HG03558 (cell line): Measurements from ENCODE around the gene EHBP1.

Experiments used
- ATAC-seq: cut with Tn5 transposase; IDR thresholded peaks from one replicate; pipeline ENCODE4 v1.9.1; 2021; ENCODE audit warnings: moderate number of reproducible peaks; ENCODE audit not compliant: unreplicated experiment; ENCODE audit errors: extremely low read depth

The EHBP1 gene

DNA sequence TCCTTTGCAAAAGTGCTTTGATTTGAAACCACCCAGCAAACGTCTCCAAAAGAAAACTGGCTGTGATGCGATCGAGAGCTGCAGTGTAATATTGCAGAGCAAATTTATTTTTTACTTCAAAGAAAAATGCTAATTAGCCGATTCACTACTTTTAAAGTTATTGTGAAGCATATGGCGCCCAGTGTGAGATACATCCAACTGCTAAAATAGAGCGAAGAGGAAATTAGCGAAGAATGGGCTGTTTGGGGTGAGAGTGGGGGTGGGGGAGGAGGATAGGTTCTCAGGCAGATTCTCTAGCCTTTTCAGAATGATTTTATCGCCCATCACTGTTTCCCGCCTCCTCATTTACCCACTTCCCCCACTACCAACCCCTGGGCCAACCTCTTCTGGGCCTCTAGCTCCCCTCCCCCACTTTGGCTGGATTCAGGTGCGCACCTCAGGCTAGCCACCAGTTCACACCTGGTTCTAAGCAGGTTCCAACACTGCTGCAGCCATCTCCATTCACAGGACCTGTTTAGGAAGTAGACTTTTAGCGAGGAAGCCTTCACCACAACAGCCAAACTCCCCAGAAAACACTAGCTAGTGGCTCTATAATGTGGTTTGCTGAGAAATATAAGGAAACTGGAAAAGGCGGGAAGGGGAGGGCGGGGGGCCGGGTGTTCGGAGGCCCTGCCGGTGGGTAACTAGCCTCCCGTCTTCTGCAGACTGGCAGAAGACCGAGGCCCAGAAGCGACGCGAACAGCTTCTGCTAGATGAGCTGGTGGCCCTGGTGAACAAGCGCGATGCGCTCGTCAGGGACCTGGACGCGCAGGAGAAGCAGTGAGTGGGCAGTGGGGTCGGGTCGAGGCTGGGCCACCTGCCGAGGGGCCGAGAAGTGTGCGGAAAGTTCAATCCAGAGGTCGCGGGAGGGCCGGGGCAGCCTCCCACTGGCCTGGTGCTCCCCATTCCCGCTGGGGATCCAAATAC lies 339.1 kb downstream of the EHBP1 start:
- no peak for ATAC-seq

DNA sequence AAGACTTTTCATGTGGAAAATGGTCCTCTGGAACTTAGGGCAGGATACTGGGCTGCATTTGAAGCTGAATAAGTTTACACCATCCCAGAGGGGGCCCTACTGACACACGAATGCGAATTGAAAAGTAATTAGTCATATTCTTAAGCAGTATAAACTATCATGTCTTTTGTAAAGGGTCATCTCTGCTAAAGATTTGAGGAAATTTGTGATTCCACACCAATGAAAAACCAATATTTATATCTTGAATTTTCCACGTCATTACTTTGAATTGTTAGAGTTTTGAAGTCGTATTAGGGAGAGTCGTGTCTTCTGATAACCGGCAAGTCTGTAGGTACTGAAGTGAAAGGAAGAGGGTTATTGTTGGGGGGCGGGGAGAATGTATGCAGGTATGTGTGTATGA lies 341.0 kb downstream of the EHBP1 start:
- ATAC-seq, result no peak

DNA sequence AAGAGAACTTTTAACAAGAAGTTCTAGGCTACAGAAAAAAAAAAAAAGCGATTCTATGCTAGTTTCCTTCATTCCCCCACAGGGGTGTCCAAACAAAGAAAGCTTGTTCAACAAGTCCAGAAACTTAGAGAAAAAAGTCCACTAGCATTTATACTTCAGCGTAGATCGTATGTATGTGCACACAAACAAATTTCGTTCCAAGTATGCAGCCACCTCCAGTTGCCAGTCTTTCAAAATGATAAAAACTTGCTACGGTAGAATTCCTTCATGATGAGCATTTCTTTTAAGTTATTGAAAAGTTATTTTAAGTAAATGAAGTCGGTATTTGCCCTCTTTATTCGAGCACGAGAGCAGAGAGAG lies 341.4 kb downstream of the EHBP1 start:
- ATAC-seq, result no peak

DNA sequence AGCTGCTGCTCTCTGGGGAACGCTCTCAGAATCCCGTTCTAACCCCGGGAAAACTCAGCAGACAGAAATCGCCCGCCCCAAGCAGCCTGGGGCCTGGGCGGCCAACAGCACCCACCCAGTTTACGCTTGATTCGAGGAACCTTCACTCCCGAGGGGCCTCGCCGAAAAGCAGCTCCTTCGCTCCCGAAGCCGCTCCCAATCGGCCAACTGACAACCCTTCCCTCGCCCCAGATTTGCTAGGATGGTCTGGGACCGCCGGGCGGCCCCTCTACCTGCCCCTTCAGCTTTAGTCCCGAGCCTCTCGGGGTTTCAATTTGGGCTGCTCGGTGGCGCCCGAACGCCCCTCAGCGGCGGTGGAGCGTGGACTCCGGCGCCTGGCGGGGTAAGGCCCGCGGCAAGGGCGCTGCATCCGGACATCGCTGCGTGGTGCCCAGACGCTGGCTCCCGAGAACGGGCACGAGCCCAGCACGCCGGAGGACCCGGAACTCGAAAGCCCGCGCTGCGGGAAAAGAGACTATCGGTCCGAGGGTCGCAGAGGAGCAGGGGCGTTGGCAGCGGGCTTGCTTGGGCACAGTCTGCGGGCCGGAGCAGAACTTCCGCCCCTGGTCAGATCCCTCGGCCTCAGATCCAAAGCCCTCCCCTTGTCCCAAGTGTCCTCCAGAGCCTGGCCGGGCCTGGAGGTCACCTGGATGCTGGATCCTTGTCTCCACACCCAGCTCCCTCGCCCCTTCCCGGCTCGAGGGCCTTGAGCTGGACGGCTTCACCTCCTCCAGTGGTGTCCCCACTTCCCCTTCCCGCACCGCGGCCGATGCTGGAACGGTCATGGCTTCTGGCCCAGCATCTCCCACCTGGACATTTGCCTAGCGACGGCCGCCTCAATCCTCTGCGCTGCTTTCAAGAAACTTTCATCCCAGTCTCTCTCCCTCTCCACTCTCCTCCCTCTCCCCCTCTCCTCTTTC lies 342.1 kb downstream of the EHBP1 start:
- ATAC-seq, result no peak

- ATAC-seq, result no peak
These were observed 343.1 kb downstream of the EHBP1 start for GRCh38 chr2:63048367-63049171.

- ATAC-seq, result no peak
These were observed 343.9 kb downstream of the EHBP1 start for GRCh38 chr2:63049211-63049969.

GRCh38 chr2:63049970-63050333 lies 344.4 kb downstream of the EHBP1 start:
- ATAC-seq, result no peak

DNA sequence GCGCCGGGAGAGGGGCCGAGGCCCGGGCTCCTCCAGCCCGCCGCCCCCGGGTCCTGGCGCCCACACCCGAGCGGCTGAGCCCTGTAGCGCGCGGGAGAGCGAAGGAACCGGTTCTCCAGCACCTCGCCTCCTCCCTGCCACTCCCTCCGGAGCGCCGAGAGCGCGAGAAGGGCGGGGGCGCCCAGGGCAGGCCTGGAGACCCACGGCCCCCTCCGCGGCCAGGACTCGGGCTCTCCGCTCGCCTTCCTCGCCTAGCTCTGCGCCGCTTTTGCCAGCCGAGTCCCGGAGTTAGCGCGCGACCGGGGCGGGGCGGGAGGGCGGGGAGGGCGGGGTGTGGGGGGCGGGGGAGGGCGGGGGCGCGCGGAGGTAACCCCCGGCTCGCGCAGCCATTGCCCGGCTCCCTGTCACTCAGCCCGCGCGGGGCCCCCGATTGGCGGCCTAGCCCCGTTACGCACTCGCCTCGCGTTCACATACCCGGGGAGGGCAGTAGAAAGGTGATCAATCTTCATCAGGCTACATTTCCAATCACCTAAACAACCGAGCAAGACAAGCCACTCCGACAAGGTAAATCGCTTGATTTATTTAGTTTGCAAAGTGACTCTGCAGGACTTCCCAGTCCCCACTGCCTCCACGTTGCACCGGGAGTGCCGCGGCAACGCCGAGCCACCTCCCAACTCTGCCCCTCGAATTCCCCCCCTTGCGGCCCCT lies 345.0 kb downstream of the EHBP1 start, which contains the start of gene OTX1:
Gene OTX1 (plus strand): TSS at position 497 of the 708 bp plus-strand sequence. CDS start 2,161 bp downstream, outside the sequence.
- ATAC-seq, result peak; percentile 60

- ATAC-seq, result no peak
These were observed 345.7 kb downstream of the EHBP1 start for GRCh38 chr2:63051042-63051794.

DNA sequence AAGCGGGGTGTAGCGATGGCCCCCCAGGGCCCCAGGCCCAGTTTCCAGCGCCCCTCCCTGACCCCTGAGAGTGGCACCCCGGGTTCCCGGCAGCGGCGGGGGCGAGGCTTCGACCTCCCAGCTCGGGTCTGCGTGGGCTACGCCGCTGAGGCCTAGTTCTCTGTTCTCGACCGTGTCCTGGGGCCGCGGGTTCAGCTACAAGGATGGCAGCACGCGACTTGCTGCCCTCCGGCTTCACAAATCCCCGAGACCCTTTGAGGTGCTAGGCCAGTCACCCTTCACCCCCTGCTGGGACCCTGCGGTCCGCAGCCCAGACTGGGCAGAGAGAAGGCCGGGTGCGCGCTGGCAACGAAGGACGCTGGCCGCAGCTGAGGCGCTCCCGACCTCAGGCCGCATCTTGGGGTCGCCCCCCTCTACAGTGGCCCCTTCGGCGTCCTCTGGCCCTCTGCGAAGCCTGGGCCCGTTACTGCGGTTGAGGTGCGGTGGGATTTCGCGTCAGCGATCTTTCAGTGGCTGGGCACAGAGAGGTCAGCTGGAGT lies 346.4 kb downstream of the EHBP1 start:
- ATAC-seq, result no peak

GRCh38 chr2:63052411-63053080 lies 347.0 kb downstream of the EHBP1 start:
- ATAC-seq, result no peak

DNA sequence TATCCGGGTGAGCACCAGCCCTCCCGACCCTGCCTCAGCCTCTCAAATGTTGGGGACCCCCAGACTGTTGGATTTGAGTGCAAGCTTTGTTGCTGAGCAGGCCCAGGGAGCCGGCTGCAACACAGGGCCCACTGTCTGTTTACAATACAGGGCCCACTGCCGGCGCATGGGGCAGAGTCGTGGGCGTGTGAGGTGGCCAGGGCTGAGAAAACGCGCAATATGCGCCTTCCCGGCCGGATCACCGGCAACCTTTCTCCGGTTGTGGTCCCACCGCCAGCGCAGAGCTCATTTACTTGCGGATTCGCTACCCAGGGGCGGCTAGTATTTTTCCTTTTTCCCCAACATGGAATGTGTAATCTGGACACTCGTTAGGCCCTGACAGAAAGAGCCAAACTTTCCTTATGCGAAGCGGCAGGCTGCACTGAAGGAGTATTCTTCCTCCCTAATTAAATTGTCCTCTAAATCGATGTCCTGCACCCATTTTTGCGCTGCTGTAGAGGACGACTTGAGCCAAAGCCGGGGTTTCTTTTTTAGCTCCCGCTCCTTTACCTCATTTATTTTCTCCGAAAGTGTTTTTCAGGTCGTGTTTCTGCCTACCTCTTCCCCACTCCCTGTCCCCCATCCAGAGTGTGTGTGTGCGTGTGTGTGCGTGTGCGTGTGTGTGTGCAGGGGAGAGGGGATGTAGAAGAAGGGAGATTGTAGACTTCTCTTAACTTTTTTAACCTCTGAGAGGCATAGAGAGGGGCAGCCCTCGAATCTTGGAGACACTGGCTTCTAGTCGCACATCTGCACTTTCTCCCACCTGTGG lies 347.8 kb downstream of the EHBP1 start:
- no peak for ATAC-seq

GRCh38 chr2:63053889-63054602 lies 348.5 kb downstream of the EHBP1 start:
- no peak for ATAC-seq

- no peak for ATAC-seq
These were observed 349.3 kb downstream of the EHBP1 start for GRCh38 chr2:63054841-63055225.

DNA sequence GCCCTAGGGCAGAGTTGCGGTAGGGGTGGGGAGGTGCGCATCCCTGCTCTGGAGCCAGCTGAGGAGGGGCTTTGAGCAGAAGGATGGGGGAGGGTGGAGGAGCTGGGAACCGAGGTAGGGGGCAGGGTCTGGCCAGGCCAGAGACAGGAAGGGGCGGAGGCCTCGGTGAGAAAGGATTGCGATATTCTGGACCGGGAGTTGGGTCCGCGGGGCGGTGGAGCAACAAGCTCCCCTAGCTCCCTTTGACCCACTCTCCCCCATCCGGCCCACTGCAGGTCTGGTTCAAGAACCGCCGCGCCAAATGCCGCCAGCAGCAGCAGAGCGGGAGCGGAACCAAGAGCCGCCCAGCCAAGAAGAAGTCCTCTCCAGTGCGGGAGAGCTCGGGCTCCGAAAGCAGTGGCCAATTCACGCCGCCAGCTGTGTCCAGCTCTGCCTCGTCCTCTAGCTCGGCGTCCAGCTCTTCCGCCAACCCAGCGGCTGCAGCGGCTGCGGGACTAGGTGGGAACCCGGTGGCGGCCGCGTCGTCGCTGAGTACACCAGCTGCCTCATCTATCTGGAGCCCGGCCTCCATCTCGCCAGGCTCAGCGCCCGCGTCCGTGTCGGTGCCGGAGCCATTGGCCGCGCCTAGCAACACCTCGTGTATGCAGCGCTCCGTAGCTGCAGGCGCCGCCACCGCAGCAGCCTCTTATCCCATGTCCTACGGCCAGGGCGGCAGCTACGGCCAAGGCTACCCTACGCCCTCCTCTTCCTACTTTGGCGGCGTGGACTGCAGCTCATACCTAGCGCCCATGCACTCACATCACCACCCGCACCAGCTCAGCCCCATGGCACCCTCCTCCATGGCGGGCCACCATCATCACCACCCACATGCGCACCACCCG lies 350.0 kb downstream of the EHBP1 start:
- ATAC-seq, result no peak
